Activated CD4-positive, alpha-beta T cell treated with anti-CD3 and anti-CD28 coated beads, Interleukin-2, amount 50 U/mL, for 48 hours (primary cell): ENCODE results near the gene PALMD.

Experiments
- DNase-seq, 2 experiments: peaks; one replicate each; pipeline ENCODE4 v3.0.0-alpha.2; 2020

Gene PALMD

GRCh38 chr1:99635664-99636063 is 10.2 kb upstream of the PALMD start:
- no peak for DNase-seq

GRCh38 chr1:99636647-99637175 is 9.2 kb upstream of the PALMD start:
- no peak for DNase-seq

GRCh38 chr1:99638853-99639252 is 7.1 kb upstream of the PALMD start:
- no peak for DNase-seq

GRCh38 chr1:99639408-99639807 is 6.5 kb upstream of the PALMD start:
- DNase-seq: no peak

GRCh38 chr1:99639945-99640344 is 6.0 kb upstream of the PALMD start:
- no peak for DNase-seq

GRCh38 chr1:99640672-99641071 is 5.2 kb upstream of the PALMD start:
- no peak for DNase-seq

- no peak for DNase-seq
Measured at GRCh38 chr1:99641558-99641957, 4.4 kb upstream of the PALMD start.

- no peak for DNase-seq
Measured at GRCh38 chr1:99642053-99642452, 3.9 kb upstream of the PALMD start.

- DNase-seq: no peak
Measured at GRCh38 chr1:99643021-99643779, 2.7 kb upstream of the PALMD start.

GRCh38 chr1:99644279-99645004 is 1.5 kb upstream of the PALMD start:
- no peak for DNase-seq

- no peak for DNase-seq
Measured at GRCh38 chr1:99645203-99645602, 710 bp upstream of the PALMD start.

GRCh38 chr1:99646868-99647267 is 955 bp downstream of the PALMD start:
- no peak for DNase-seq

- no peak for DNase-seq
Measured at GRCh38 chr1:99647490-99647889, 1.6 kb downstream of the PALMD start.

GRCh38 chr1:99648107-99648506 is 2.2 kb downstream of the PALMD start:
- DNase-seq: no peak

GRCh38 chr1:99650030-99650429 is 4.1 kb downstream of the PALMD start:
- no peak for DNase-seq

GRCh38 chr1:99650773-99651437 is 5.0 kb downstream of the PALMD start:
- DNase-seq: no peak

GRCh38 chr1:99652881-99653281 is 7.0 kb downstream of the PALMD start:
- DNase-seq: no peak

GRCh38 chr1:99655376-99655775 is 9.5 kb downstream of the PALMD start:
- no peak for DNase-seq

GRCh38 chr1:99656701-99657100 is 10.8 kb downstream of the PALMD start:
- DNase-seq: no peak

- no peak for DNase-seq
Measured at GRCh38 chr1:99657213-99658030, 11.5 kb downstream of the PALMD start.

GRCh38 chr1:99658031-99658290 is 12.0 kb downstream of the PALMD start:
- DNase-seq: no peak

- no peak for DNase-seq
Measured at GRCh38 chr1:99659755-99660210, 13.9 kb downstream of the PALMD start.

GRCh38 chr1:99660496-99660895 is 14.6 kb downstream of the PALMD start:
- no peak for DNase-seq
